ENCODE measurements around the gene BLVRA. TPM values are rescaled to one million over a fixed set of nuclear protein-coding genes. Genes with fewer than 3 reads are reported as not detected.
"Not testable (repeated sequence)": the region's sequence is repeated elsewhere in the genome, so short reads cannot be mapped to it uniquely, and the experiment has no call there.

BLVRA gene
- total RNA-seq, 1 donor from 2014 or later = 10.2 TPM

DNA sequence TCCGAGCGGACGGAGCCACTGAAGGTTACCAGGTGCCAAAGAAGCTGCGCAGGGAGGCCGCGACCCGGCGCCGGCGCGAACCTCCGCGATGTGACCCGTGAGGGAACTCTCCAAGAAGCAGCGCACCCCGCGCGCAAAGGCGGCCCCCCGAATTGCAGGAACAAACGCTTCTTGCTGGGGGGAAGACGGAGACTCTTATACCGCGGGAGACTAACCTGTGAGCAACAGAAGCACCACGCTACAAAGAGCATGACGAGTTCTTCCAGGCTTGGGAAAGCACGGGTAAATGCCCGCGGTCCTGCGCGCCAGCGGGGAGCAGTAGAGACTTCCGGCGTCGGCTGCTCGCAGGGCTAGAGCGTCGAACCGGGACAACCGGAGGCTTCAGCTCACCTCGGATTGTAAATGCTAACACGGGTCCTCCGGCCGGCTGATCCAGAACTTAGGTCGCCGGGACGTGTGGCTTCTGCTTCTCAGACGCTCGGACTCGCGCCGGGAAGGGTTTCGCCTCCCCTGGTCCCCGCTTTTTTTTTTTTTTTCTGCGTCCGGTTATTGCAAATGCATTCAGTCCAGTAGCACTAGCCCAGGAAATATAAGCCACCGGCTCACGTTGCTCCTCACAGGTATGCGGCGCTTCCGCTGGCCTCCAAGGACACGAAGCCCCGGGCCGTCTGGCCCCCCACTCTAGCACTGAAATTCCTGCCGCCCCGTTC is 29.1 kb upstream of the BLVRA start, which contains the start of gene COA1:
COA1 (minus strand) TSS at position 310 of the 710 bp plus-strand sequence. CDS start 80,909 bp downstream, outside the sequence.
- no peaks in the 10 kb centered on the region for H3K27me3 Mint-ChIP-seq
- peak within 1 kb of the TSS; percentile 88 for H3K27ac Mint-ChIP-seq
- intact Hi-C loops (cut with micrococcal nuclease) = loop anchor here (1.0 to 2.0 kb wide), 6 partner anchors 29 to 797 kb away; partner anchors contain the start of genes BLVRA, MRPL32, PSMA2 and STK17A
- no peaks in the 10 kb centered on the region for H3K9me3 Mint-ChIP-seq
- TF ChIP-seq, protein P1, sequence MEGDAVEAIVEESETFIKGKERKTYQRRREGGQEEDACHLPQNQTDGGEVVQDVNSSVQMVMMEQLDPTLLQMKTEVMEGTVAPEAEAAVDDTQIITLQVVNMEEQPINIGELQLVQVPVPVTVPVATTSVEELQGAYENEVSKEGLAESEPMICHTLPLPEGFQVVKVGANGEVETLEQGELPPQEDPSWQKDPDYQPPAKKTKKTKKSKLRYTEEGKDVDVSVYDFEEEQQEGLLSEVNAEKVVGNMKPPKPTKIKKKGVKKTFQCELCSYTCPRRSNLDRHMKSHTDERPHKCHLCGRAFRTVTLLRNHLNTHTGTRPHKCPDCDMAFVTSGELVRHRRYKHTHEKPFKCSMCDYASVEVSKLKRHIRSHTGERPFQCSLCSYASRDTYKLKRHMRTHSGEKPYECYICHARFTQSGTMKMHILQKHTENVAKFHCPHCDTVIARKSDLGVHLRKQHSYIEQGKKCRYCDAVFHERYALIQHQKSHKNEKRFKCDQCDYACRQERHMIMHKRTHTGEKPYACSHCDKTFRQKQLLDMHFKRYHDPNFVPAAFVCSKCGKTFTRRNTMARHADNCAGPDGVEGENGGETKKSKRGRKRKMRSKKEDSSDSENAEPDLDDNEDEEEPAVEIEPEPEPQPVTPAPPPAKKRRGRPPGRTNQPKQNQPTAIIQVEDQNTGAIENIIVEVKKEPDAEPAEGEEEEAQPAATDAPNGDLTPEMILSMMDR (IDR thresholded peaks at IDR 0.05) = no peak
- ATAC-seq (ENCODE audit: low read depth) = peak; percentile 92
- POLR2A ChIA-PET = interaction anchor here (0.7 to 2.3 kb wide), 14 partner anchors 29 to 1846 kb away, joined by 3 to 23 read pairs (median 4); partner anchors contain the start of genes BLVRA, MRPS24 and STK17A
- H3K36me3 Mint-ChIP-seq (ENCODE audit: low read depth) = peaks cover 5% of the 10 kb centered on the region
- CTCF ChIA-PET = interaction anchor here (0.6 to 4.2 kb wide), 6 partner anchors 9 to 147 kb away, joined by 3 to 37 read pairs (median 4); partner anchors contain the start of gene STK17A
- H3K4me1 Mint-ChIP-seq = peaks cover 40% of the 10 kb centered on the region
- H3K4me3 Mint-ChIP-seq = peak within 1 kb of the TSS; percentile 95
- peak; percentile 75 for DNase-seq

DNA sequence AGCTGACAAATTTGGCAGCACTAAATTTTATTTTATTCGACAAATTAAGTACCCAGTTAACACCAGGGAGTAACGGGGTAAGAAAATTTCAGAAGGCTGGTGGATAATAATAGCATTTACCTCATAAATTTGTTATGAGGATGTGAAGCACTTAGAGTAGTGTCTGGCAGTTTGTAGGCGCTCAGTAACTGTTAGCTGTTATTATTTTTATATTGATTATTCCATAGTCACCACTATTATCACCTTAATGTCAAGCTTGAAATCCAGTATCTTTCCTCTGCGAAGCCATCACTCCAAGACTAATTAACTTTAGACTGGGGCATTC is 28.6 kb upstream of the BLVRA start:
- peaks cover 2% of the 10 kb centered on the region for H3K36me3 Mint-ChIP-seq (ENCODE audit: low read depth)
- H3K4me3 Mint-ChIP-seq = peak overlapping the region; percentile 95
- TF ChIP-seq, protein P1 (IDR thresholded peaks at IDR 0.05) = no peak
- ChIA-PET CTCF (interaction anchor here (0.8 to 4.2 kb wide), 5 partner anchors 9 to 148 kb away, joined by 3 to 37 read pairs (median 3); partner anchors contain the start of gene STK17A), POLR2A (interaction anchor here (0.7 to 2.3 kb wide), 6 partner anchors 29 to 147 kb away, joined by 3 to 23 read pairs (median 4); partner anchors contain the start of genes BLVRA and STK17A)
- intact Hi-C loops (cut with micrococcal nuclease) = loop anchor here (1.0 to 2.0 kb wide), 6 partner anchors 29 to 797 kb away; partner anchors contain the start of genes BLVRA, MRPL32, PSMA2 and STK17A
- H3K27ac Mint-ChIP-seq = peak overlapping the region; percentile 88
- DNase-seq (no peak), ATAC-seq (ENCODE audit: low read depth) (no peak)
- H3K4me1 Mint-ChIP-seq = peaks cover 37% of the 10 kb centered on the region
- H3K9me3 Mint-ChIP-seq = no peaks in the 10 kb centered on the region
- no peaks in the 10 kb centered on the region for H3K27me3 Mint-ChIP-seq

DNA sequence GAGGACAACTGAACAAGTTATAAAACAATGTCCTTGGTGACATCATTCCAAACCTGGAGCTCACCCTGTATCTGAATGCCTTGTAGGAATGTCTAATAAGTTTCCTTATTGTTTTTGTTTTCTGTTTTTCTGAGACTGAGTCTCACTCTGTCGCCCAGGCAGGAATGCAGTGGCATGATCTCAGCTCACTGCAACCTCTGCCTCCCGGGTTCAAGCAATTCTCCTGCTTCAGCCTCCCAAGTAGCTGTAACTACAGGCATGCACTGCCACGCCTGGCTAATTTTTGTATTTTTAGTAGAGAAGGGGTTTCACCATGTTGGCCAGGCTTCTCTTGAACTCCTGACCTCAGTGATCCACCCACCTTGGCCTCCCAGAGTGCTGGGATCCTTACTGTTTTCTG is 27.0 kb upstream of the BLVRA start:
- H3K4me3 Mint-ChIP-seq; ATAC-seq (ENCODE audit: low read depth); DNase-seq; H3K27ac Mint-ChIP-seq; H3K36me3 Mint-ChIP-seq (ENCODE audit: low read depth); H3K27me3 Mint-ChIP-seq; intact Hi-C loops (cut with micrococcal nuclease); POLR2A ChIA-PET; CTCF ChIA-PET; H3K9me3 Mint-ChIP-seq: not testable (repeated sequence)
- peaks cover 31% of the 10 kb centered on the region for H3K4me1 Mint-ChIP-seq

DNA sequence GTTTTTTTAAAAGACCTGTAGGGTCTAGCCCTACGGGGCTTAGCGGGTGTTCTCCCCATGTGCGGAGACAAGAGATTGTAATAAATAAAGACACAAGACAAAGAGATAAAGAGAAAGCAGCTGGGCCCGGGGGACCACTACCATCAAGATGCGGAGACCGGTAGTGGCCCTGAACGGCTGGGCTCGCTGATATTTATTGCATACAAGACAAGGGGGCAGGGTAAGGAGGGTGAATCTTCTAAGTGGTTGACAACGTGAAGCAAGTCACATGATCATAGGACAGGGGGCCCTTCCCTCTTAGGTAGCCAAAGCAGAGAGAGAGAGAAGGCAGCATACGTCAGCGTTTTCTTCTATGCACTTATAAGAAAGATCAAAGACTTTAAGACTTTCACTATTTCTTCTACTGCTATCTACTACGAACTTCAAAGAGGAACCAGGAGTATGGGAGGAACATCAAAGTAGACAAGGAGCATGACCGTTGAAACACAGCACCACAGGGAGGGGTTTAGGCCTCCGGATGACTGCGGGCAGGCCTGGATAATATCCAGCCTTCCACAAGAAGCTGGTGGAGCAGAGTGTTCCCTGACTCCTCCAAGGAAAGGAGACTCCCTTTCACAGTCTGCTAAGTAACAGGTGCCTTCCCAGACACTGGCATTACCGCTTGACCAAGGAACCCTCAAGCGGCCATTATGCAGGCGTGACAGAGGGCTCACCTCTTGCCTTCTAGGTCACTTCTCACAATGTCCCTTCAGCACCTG is 23.7 kb upstream of the BLVRA start:
- H3K36me3 Mint-ChIP-seq (ENCODE audit: low read depth); DNase-seq; H3K4me3 Mint-ChIP-seq; intact Hi-C loops (cut with micrococcal nuclease); H3K9me3 Mint-ChIP-seq; ATAC-seq (ENCODE audit: low read depth); H3K27ac Mint-ChIP-seq; H3K4me1 Mint-ChIP-seq; H3K27me3 Mint-ChIP-seq: not testable (repeated sequence)
- CTCF ChIA-PET = interaction anchor here (1.4 kb wide), 1 partner anchor 152 kb away, joined by 4 read pairs; the partner anchor contains the start of gene STK17A
- POLR2A ChIA-PET = interaction anchor here (0.8 kb wide), 1 partner anchor 23 kb away, joined by 3 read pairs; the partner anchor contains the start of gene BLVRA

DNA sequence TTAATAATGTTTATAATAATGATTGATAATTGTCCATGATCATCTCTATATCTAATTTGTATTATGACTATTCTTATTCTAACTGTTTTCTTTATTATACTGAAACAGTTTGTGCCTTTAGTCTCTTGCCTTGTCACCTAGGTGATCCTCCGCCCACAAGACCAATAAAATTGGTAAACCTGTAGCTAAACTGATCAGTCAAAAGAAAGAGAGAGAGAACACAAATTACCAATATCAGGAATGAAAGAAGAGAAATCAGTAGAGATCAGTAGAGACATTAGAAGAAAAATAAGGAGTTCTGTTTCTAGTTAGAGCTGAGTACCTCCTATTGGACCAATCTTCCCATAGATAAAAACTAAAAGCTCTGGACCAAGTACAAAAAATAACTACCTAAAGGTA is 23.1 kb upstream of the BLVRA start:
- Mint-ChIP-seq H3K9me3 (no peaks in the 10 kb centered on the region), H3K4me3 (no peak overlapping the region), H3K36me3 (ENCODE audit: low read depth) (no peaks in the 10 kb centered on the region), H3K27ac (no peak overlapping the region), H3K27me3 (no peaks in the 10 kb centered on the region), H3K4me1 (no peaks in the 10 kb centered on the region)
- ATAC-seq (ENCODE audit: low read depth) = no peak
- CTCF ChIA-PET = no interaction called here
- no peak for DNase-seq
- TF ChIP-seq, protein P1 (IDR thresholded peaks at IDR 0.05) = no peak
- POLR2A ChIA-PET = interaction anchor here (0.6 to 0.8 kb wide), 2 partner anchors 153 to 1144 kb away, joined by 4 to 8 read pairs; partner anchors contain the start of gene STK17A
- intact Hi-C loops (cut with micrococcal nuclease) = no loop called here
